Smooth muscle cell (in vitro differentiated cells): Measurements from ENCODE around the gene P4HA1. TPM values are rescaled to one million over a fixed set of nuclear protein-coding genes. Genes with fewer than 3 reads are reported as not detected.

Source experiments
- DNase-seq: peaks from one replicate; lab custom pipeline; 2025; ENCODE audit not compliant: unreplicated experiment; lab: John Stamatoyannopoulos, UW
- H2AFZ ChIP-seq: fragments of 200-600 bp; sonication (generic); 2 replicates; pipeline ENCODE4 v1.6.0; 2016; ENCODE audit warnings: antibody characterized with exemption, low read depth, mild to moderate bottlenecking
- H3F3A ChIP-seq: fragments of 200-600 bp; sonication (generic); 2 replicates; pipeline ENCODE4 v1.6.0; 2017; ENCODE audit warnings: antibody characterized with exemption, low read depth
- H3K27ac ChIP-seq: fragments of 200-600 bp; sonication (generic); 2 replicates; pipeline ENCODE4 v1.5.1; 2016; ENCODE audit warnings: low read depth, mild to moderate bottlenecking
- H3K27me3 ChIP-seq: fragments of 200-600 bp; sonication (generic); 2 replicates; pipeline ENCODE4 v1.6.1; 2016; ENCODE audit warnings: low read depth, mild to moderate bottlenecking
- H3K36me3 ChIP-seq: fragments of 200-600 bp; sonication (generic); 2 replicates; pipeline ENCODE4 v1.5.1; 2016; ENCODE audit warnings: low read depth
- H3K4me1 ChIP-seq: fragments of 200-600 bp; sonication (generic); 2 replicates; pipeline ENCODE4 v1.5.1; 2016; ENCODE audit warnings: low read depth
- H3K4me2 ChIP-seq: fragments of 200-600 bp; sonication (generic); 2 replicates; pipeline ENCODE4 v1.6.0; 2016; ENCODE audit warnings: mild to moderate bottlenecking
- H3K4me3 ChIP-seq: fragments of 200-600 bp; sonication (generic); 2 replicates; pipeline ENCODE4 v1.5.1; 2016; ENCODE audit warnings: mild to moderate bottlenecking
- H3K79me2 ChIP-seq: fragments of 200-600 bp; sonication (generic); 2 replicates; pipeline ENCODE4 v1.6.0; 2016; ENCODE audit warnings: low read depth, mild to moderate bottlenecking
- H3K9ac ChIP-seq: fragments of 200-600 bp; sonication (generic); 2 replicates; pipeline ENCODE4 v1.6.0; 2016; ENCODE audit warnings: low read depth
- H3K9me3 ChIP-seq: fragments of 200-600 bp; sonication (generic); replicated peaks from 2 replicates; pipeline ENCODE4 v1.5.1; 2016; ENCODE audit warnings: low read depth
- H4K20me1 ChIP-seq: fragments of 200-600 bp; sonication (generic); 2 replicates; pipeline ENCODE4 v1.6.0; 2016; ENCODE audit warnings: low read depth
- WGBS: methylation state at CpG from one replicate; pipeline ENCODE4 v1.1.7; 2016; ENCODE audit warnings: low lambda C conversion rate; 5-methylcytosine and 5-hydroxymethylcytosine counted together
- polyA plus RNA-seq: library from polyadenylated mRNA; unstranded; fragments of >200 nt; fragmentation: Nextera tagmentation; extraction: Ambion mirVana; gene quantifications from 2 replicates; pipeline ENCODE4 v1.2.1, GENCODE V29; 2016
- total RNA-seq: library from RNA; depleted of rRNA; stranded (reverse); fragments of >200 nt; gene quantifications from 2 replicates; pipeline ENCODE4 v1.2.3, GENCODE V29; 2014
- TF ChIP-seq, protein P1 (sequence below): fragments of 200-600 bp; sonication (generic); IDR thresholded peaks from 2 replicates; pipeline ENCODE4 v1.5.1; 2017; ENCODE audit warnings: borderline replicate concordance, mild to moderate bottlenecking, antibody characterized with exemption; ENCODE audit not compliant: insufficient read depth, poor library complexity, severe bottlenecking

The P4HA1 gene
- total and polyA plus RNA-seq, 2 experiments from 2014 or later: 467 to 489 TPM

DNA sequence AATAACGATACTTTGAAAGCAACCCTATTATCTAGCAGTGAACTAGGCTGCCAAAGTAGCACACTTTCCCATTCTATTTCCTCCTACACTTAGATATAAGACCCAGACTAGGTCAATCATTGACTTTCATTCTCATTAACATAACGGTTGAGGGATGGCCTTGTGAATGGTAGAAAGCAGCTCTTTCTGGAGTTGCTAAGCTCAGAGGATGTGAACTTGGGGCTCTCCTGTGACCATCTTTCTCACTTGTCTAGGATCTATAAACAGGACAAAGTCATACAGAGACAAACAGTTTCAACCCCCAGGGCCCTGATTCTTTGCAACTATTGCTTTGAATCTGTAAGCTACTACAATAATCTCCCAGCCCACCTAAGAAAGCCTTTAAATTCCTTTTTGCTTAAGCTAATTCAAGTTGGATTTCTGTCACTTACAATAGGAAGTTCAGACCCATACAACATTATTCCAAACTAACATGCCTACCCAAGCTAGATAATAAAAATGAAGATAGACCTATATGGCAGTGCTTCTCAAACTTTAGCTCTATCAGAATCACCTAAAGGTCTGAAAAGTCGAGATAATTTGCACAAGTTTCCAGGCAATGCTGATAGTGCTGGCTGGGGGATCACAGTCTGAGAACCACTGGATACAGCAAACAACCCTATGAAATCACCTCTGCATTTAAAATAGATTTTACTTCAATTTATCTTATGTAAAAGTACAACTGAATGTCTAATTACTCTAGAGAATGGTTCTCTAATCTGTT, 16.7 kb downstream of the P4HA1 start:
- no peaks in the 10 kb centered on the region for H3K9me3 ChIP-seq
- H3K9ac ChIP-seq: no peak overlapping the region
- H3K79me2 ChIP-seq: peaks cover 100% of the 10 kb centered on the region
- no peak for DNase-seq
- TF ChIP-seq, protein P1, sequence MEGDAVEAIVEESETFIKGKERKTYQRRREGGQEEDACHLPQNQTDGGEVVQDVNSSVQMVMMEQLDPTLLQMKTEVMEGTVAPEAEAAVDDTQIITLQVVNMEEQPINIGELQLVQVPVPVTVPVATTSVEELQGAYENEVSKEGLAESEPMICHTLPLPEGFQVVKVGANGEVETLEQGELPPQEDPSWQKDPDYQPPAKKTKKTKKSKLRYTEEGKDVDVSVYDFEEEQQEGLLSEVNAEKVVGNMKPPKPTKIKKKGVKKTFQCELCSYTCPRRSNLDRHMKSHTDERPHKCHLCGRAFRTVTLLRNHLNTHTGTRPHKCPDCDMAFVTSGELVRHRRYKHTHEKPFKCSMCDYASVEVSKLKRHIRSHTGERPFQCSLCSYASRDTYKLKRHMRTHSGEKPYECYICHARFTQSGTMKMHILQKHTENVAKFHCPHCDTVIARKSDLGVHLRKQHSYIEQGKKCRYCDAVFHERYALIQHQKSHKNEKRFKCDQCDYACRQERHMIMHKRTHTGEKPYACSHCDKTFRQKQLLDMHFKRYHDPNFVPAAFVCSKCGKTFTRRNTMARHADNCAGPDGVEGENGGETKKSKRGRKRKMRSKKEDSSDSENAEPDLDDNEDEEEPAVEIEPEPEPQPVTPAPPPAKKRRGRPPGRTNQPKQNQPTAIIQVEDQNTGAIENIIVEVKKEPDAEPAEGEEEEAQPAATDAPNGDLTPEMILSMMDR: no peak
- H3K4me2 ChIP-seq: no peak overlapping the region
- no peak overlapping the region for H3K27ac ChIP-seq
- no peak overlapping the region for H2AFZ ChIP-seq
- no peaks in the 10 kb centered on the region for H3K36me3 ChIP-seq
- H3K4me1 ChIP-seq: no peaks in the 10 kb centered on the region
- 94% methylated on average over 3 of the region's 3 CpGs for WGBS
- H3K27me3 ChIP-seq: no peaks in the 10 kb centered on the region
- peaks cover 100% of the 10 kb centered on the region for H4K20me1 ChIP-seq
- H3F3A ChIP-seq: no peaks in the 10 kb centered on the region
- H3K4me3 ChIP-seq: no peak overlapping the region

DNA sequence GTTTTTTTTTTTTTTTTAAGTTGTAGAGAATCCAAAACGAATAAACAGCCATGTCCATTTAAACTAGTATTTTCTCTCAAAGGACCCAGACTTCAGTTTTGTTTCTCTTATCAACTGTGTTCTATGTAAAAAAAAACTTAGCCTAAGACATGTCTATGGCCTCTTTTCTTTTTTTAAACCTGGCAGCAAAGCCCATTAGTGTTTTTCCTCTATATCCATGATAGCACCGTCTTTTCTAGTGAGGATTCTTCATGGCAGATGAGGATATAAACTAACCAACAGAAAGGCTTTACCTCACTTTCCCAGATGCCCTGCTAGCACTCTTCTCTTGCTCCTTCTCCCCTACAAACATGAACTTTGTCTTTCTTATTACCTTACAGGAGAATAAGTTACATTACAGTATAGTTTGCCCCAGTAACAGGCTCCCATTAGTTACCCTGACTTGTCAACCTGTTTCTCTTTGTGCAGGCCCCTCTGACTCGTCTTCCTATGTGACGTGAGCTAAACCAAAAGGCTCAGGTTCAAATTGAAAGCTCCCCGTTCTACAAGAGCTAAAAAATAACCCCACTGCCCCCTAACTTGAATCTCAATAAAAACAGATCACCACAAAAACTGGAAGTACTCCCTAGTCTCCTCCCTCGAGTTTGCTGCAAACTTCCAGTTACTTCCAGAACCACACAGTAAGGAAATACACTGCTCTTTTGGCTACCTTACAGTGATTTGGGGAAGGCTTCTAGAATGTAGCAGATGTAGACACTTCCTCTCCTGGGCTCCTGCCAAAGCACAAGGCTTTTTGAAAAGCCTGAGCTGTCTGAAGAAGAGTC, 20.1 kb downstream of the P4HA1 start:
- no peak overlapping the region for H3K9ac ChIP-seq

DNA sequence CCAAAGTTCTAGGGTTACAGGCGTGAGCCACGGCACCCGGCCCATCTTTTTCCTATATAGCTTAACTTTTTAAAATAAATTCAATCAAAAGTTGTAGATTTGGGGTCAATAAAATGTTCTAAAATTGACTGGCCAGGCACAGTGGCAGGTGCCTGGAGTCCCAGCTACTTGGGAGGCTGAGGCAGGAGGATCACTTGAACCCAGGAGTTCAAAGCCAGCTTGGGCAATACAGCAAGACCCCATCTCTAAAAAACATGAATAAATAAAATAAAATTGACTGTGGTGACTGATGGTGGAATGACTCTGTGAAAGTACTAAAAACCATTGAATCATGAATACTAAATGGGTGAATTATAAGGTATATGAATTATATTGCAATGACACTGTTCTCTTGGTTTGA, 20.8 kb downstream of the P4HA1 start:
- no peak overlapping the region for H3K4me2 ChIP-seq
- peaks cover 93% of the 10 kb centered on the region for H3K79me2 ChIP-seq
- no peak for DNase-seq
- no peak overlapping the region for H3K4me3 ChIP-seq
- H3K36me3 ChIP-seq: peaks cover 24% of the 10 kb centered on the region
- H3K9me3 ChIP-seq: no peaks in the 10 kb centered on the region
- H3K9ac ChIP-seq: no peak overlapping the region
- peaks cover 100% of the 10 kb centered on the region for H4K20me1 ChIP-seq
- H3K4me1 ChIP-seq: no peaks in the 10 kb centered on the region
- no peaks in the 10 kb centered on the region for H3K27me3 ChIP-seq
- H3K27ac ChIP-seq: no peak overlapping the region
- TF ChIP-seq, protein P1: no peak
- 99% methylated on average over 3 of the region's 3 CpGs for WGBS
- no peak overlapping the region for H2AFZ ChIP-seq
- no peaks in the 10 kb centered on the region for H3F3A ChIP-seq

More for the DNA sequence above, 20.1 kb downstream of the P4HA1 start:
- H3K9me3 ChIP-seq: no peaks in the 10 kb centered on the region
- no peak overlapping the region for H3K4me3 ChIP-seq
- DNase-seq: no peak
- peaks cover 100% of the 10 kb centered on the region for H4K20me1 ChIP-seq
- peaks cover 17% of the 10 kb centered on the region for H3K36me3 ChIP-seq
- no peak overlapping the region for H2AFZ ChIP-seq
- H3K4me2 ChIP-seq: peak overlapping the region; percentile 8
- no peaks in the 10 kb centered on the region for H3F3A ChIP-seq
- peaks cover 94% of the 10 kb centered on the region for H3K79me2 ChIP-seq
- TF ChIP-seq, protein P1: no peak
- H3K4me1 ChIP-seq: no peaks in the 10 kb centered on the region
- WGBS: 82% methylated on average over 6 of the region's 6 CpGs
- H3K27me3 ChIP-seq: no peaks in the 10 kb centered on the region
- peak overlapping the region; percentile 37 for H3K27ac ChIP-seq
